Osteoblast (primary cell): ENCODE data around the gene ALDH3B1. TPM values are rescaled to one million over a fixed set of nuclear protein-coding genes. Genes with fewer than 3 reads are reported as not detected.

Source experiments
- DNase-seq: peaks from one replicate; pipeline ENCODE4 v3.0.0; 2011; ENCODE audit warnings: low spot score, mixed read lengths; ENCODE audit not compliant: insufficient read length; ENCODE audit errors: missing footprints
- H2AFZ ChIP-seq: 2 replicates; pipeline ENCODE4 v1.6.0; 2011; ENCODE audit warnings: mild to moderate bottlenecking, low read length
- H3K27ac ChIP-seq: 2 replicates; pipeline ENCODE4 v1.5.1; 2011; ENCODE audit warnings: mild to moderate bottlenecking, low read depth, low read length, moderate library complexity
- H3K27me3 ChIP-seq: 2 replicates; pipeline ENCODE4 v1.6.0; 2012; ENCODE audit warnings: mild to moderate bottlenecking, control low read depth, inconsistent platforms, low read length, moderate library complexity; ENCODE audit not compliant: insufficient read depth
- H3K36me3 ChIP-seq: 2 replicates; pipeline ENCODE4 v1.5.1; 2011; ENCODE audit warnings: mild to moderate bottlenecking, low read length, control low read depth, moderate library complexity; ENCODE audit not compliant: insufficient read depth
- H3K4me1 ChIP-seq: 2 replicates; pipeline ENCODE4 v1.5.1; 2011; ENCODE audit warnings: mild to moderate bottlenecking, low read length, control low read depth, moderate library complexity; ENCODE audit not compliant: insufficient read depth
- H3K4me2 ChIP-seq: 2 replicates; pipeline ENCODE4 v1.6.0; 2011; ENCODE audit warnings: mild to moderate bottlenecking, low read length; ENCODE audit not compliant: insufficient read depth
- H3K4me3 ChIP-seq: fragments of 200-600 bp; sonication (generic); 3 replicates; pipeline ENCODE4 v1.5.1; 2012; ENCODE audit warnings: mild to moderate bottlenecking, low read length, inconsistent platforms; ENCODE audit not compliant: insufficient read depth
- H3K79me2 ChIP-seq: 2 replicates; pipeline ENCODE4 v1.6.0; 2012; ENCODE audit warnings: mild to moderate bottlenecking, low read length, control low read depth, inconsistent platforms; ENCODE audit not compliant: insufficient read depth
- H3K9me3 ChIP-seq: 2 replicates; pipeline ENCODE4 v1.5.1; 2011; ENCODE audit warnings: low read depth, low read length, control low read depth
- H4K20me1 ChIP-seq: 2 replicates; pipeline ENCODE4 v1.6.0; 2012; ENCODE audit warnings: mild to moderate bottlenecking, low read length, control low read depth; ENCODE audit not compliant: insufficient read depth
- CTCF ChIP-seq: IDR thresholded peaks from 2 replicates; pipeline ENCODE4 v1.5.1; 2011; ENCODE audit warnings: mild to moderate bottlenecking, low read depth, low read length, moderate library complexity; ENCODE audit errors: extremely low read depth
- total RNA-seq: library from RNA; depleted of rRNA; stranded (reverse); fragments of >200 nt; gene quantifications from 2 replicates; pipeline ENCODE4 v1.2.3, GENCODE V29; 2012

Gene ALDH3B1
- total RNA-seq, 1 donor: 63.0 TPM

- H3K4me1 ChIP-seq: no peaks in the 10 kb centered on the region
- no peak for TF ChIP-seq CTCF
- H3K4me2 ChIP-seq: no peak overlapping the region
- no peak overlapping the region for H3K27ac ChIP-seq
- H4K20me1 ChIP-seq: no peaks in the 10 kb centered on the region
- peaks cover 23% of the 10 kb centered on the region for H3K36me3 ChIP-seq
- H3K79me2 ChIP-seq: no peaks in the 10 kb centered on the region
- no peak overlapping the region for H2AFZ ChIP-seq
- H3K27me3 ChIP-seq: no peaks in the 10 kb centered on the region
- no peaks in the 10 kb centered on the region for H3K9me3 ChIP-seq
- no peak for DNase-seq
- H3K4me3 ChIP-seq: no peak overlapping the region
Measured at GRCh38 chr11:68064926-68065325, 54.8 kb downstream of the ALDH3B1 start.

- Histone ChIP-seq H3K4me3 (no peak overlapping the region), H3K4me1 (no peaks in the 10 kb centered on the region), H3K4me2 (no peak overlapping the region), H2AFZ (no peak overlapping the region), H3K9me3 (no peaks in the 10 kb centered on the region), H3K36me3 (peaks cover 31% of the 10 kb centered on the region), H3K79me2 (no peaks in the 10 kb centered on the region), H3K27me3 (no peaks in the 10 kb centered on the region), H4K20me1 (no peaks in the 10 kb centered on the region), H3K27ac (no peak overlapping the region)
- no peak for TF ChIP-seq CTCF
- no peak for DNase-seq
Measured at GRCh38 chr11:68065841-68066240, 55.7 kb downstream of the ALDH3B1 start.

GRCh38 chr11:68066742-68067141, 56.6 kb downstream of the ALDH3B1 start:
- no peaks in the 10 kb centered on the region for H3K79me2 ChIP-seq
- H3K27me3 ChIP-seq: no peaks in the 10 kb centered on the region
- H3K4me1 ChIP-seq: no peaks in the 10 kb centered on the region
- H4K20me1 ChIP-seq: no peaks in the 10 kb centered on the region
- no peak for TF ChIP-seq CTCF
- H2AFZ ChIP-seq: no peak overlapping the region
- peaks cover 37% of the 10 kb centered on the region for H3K36me3 ChIP-seq
- H3K4me2 ChIP-seq: no peak overlapping the region
- no peak overlapping the region for H3K27ac ChIP-seq
- H3K9me3 ChIP-seq: no peaks in the 10 kb centered on the region
- DNase-seq: no peak
- H3K4me3 ChIP-seq: no peak overlapping the region

- Histone ChIP-seq H3K4me2 (no peak overlapping the region), H3K4me3 (no peak overlapping the region), H3K36me3 (peaks cover 37% of the 10 kb centered on the region), H2AFZ (no peak overlapping the region), H3K4me1 (no peaks in the 10 kb centered on the region), H3K79me2 (no peaks in the 10 kb centered on the region), H3K9me3 (no peaks in the 10 kb centered on the region), H4K20me1 (no peaks in the 10 kb centered on the region), H3K27me3 (no peaks in the 10 kb centered on the region), H3K27ac (no peak overlapping the region)
- no peak for TF ChIP-seq CTCF
- no peak for DNase-seq
Measured at GRCh38 chr11:68067991-68068390, 57.9 kb downstream of the ALDH3B1 start.
